Amniotic epithelial cell (primary cell): Measurements from ENCODE around the gene ZNF844.
A peak's percentile ranks its signal among the peaks of the same experiment; 100 is the strongest.
"Not testable (repeated sequence)": the region's sequence is repeated elsewhere in the genome, so short reads cannot be mapped to it uniquely, and the experiment has no call there.

Source experiments
- DNase-seq: peaks from one replicate; pipeline ENCODE4 v3.0.0-alpha.2; 2010; ENCODE audit warnings: low read depth

The ZNF844 gene

GRCh38 chr19:12064590-12065538 is at the start of gene ZNF844:
ZNF844 (plus strand) TSS chr19:12064731; CDS start chr19:12064874, 143 bp downstream.
- DNase-seq, result peak; percentile 83

- DNase-seq, result no peak
Measured at GRCh38 chr19:12015015-12015752, 49.3 kb upstream of the ZNF844 start.

GRCh38 chr19:12015753-12016116 is 48.8 kb upstream of the ZNF844 start:
- peak; percentile 19 for DNase-seq

- no peak for DNase-seq
Measured at GRCh38 chr19:12034198-12034597, 30.3 kb upstream of the ZNF844 start.

GRCh38 chr19:12034620-12035019 is 29.9 kb upstream of the ZNF844 start:
- no peak for DNase-seq

GRCh38 chr19:12035220-12036172 is 29.0 kb upstream of the ZNF844 start, which contains the start of gene ZNF433:
ZNF433 (minus strand) TSS chr19:12035679; CDS start chr19:12035539, 140 bp downstream.
- DNase-seq, result peak; percentile 72

GRCh38 chr19:12042893-12043292 is 21.6 kb upstream of the ZNF844 start:
- DNase-seq, result no peak

- DNase-seq, result no peak
Measured at GRCh38 chr19:12043752-12044422, 20.6 kb upstream of the ZNF844 start.

GRCh38 chr19:12047868-12048267 is 16.7 kb upstream of the ZNF844 start:
- DNase-seq, result no peak

- DNase-seq, result peak; percentile 18
Measured at GRCh38 chr19:12052091-12052496, 12.4 kb upstream of the ZNF844 start.

- DNase-seq, result peak; percentile 68
Measured at GRCh38 chr19:12052497-12053169, 11.9 kb upstream of the ZNF844 start, which contains the start of gene ZNF878. ZNF878 (minus strand) TSS chr19:12052961; CDS start chr19:12052801, 160 bp downstream.

GRCh38 chr19:12055784-12056183 is 8.7 kb upstream of the ZNF844 start:
- DNase-seq, result no peak

- peak; percentile 13 for DNase-seq
Measured at GRCh38 chr19:12075538-12076139, 11.1 kb downstream of the ZNF844 start.

- not testable (repeated sequence) for DNase-seq
Measured at GRCh38 chr19:12076331-12076730, 11.8 kb downstream of the ZNF844 start.

GRCh38 chr19:12077375-12077774 is 12.8 kb downstream of the ZNF844 start:
- no peak for DNase-seq

GRCh38 chr19:12083336-12083735 is 18.8 kb downstream of the ZNF844 start:
- not testable (repeated sequence) for DNase-seq

GRCh38 chr19:12085074-12085818 is 20.7 kb downstream of the ZNF844 start:
- DNase-seq, result no peak

- peak; percentile 52 for DNase-seq
Measured at GRCh38 chr19:12090807-12091206, 26.3 kb downstream of the ZNF844 start.
